Mesendoderm (in vitro differentiated cells): Measurements from ENCODE around the gene CROCC2.

ENCODE experiments used
- DNase-seq: peaks from one replicate; pipeline ENCODE4 v3.0.0; 2013
- H2AK5ac ChIP-seq: 2 replicates; pipeline ENCODE4 v1.6.1; 2013; ENCODE audit warnings: low read length, inconsistent platforms
- H2BK120ac ChIP-seq: 2 replicates; pipeline ENCODE4 v1.6.1; 2013; ENCODE audit warnings: low read depth, mild to moderate bottlenecking, low read length, moderate library complexity, mixed read lengths
- H2BK15ac ChIP-seq: replicated peaks from 2 replicates; pipeline ENCODE4 v1.6.1; 2013; ENCODE audit warnings: low read depth, mild to moderate bottlenecking, moderate library complexity
- H2BK5ac ChIP-seq: 2 replicates; pipeline ENCODE4 v1.6.1; 2013; ENCODE audit warnings: low read length, inconsistent platforms
- H3K18ac ChIP-seq: 2 replicates; pipeline ENCODE4 v1.6.1; 2013; ENCODE audit warnings: mild to moderate bottlenecking, low read length, mixed read lengths
- H3K23ac ChIP-seq: one replicate; pipeline ENCODE4 v1.6.1; 2013; ENCODE audit warnings: low read length
- H3K27ac ChIP-seq: 2 replicates; pipeline ENCODE4 v1.5.1; 2013; ENCODE audit warnings: low read depth, mild to moderate bottlenecking, inconsistent platforms, low read length, moderate library complexity
- H3K27me3 ChIP-seq: 2 replicates; pipeline ENCODE4 v1.6.1; 2013; ENCODE audit warnings: low read length, control low read depth, mild to moderate bottlenecking, inconsistent platforms; ENCODE audit not compliant: insufficient read depth, poor library complexity
- H3K36me3 ChIP-seq: 2 replicates; pipeline ENCODE4 v1.6.1; 2013; ENCODE audit warnings: low read length, inconsistent platforms; ENCODE audit not compliant: control insufficient read depth, insufficient read depth
- H3K4ac ChIP-seq: one replicate; pipeline ENCODE4 v1.6.1; 2013; ENCODE audit warnings: low read depth, mild to moderate bottlenecking, low read length, moderate library complexity
- H3K4me1 ChIP-seq: 2 replicates; pipeline ENCODE4 v1.6.1; 2013; ENCODE audit warnings: low read depth, low read length, inconsistent platforms; ENCODE audit not compliant: control insufficient read depth
- H3K4me2 ChIP-seq: 2 replicates; pipeline ENCODE4 v1.6.1; 2013; ENCODE audit warnings: low read length
- H3K4me3 ChIP-seq: 2 replicates; pipeline ENCODE4 v1.5.1; 2013; ENCODE audit warnings: mild to moderate bottlenecking, low read length
- H3K56ac ChIP-seq: one replicate; pipeline ENCODE4 v1.6.1; 2013; ENCODE audit warnings: low read length
- H3K79me1 ChIP-seq: 2 replicates; pipeline ENCODE4 v1.6.1; 2013; ENCODE audit warnings: low read length, inconsistent platforms
- H3K79me2 ChIP-seq: 2 replicates; pipeline ENCODE4 v1.6.1; 2013; ENCODE audit warnings: mild to moderate bottlenecking, low read length; ENCODE audit not compliant: control insufficient read depth, insufficient read depth
- H3K9ac ChIP-seq: 2 replicates; pipeline ENCODE4 v1.6.1; 2013; ENCODE audit warnings: low read length, inconsistent platforms
- H4K5ac ChIP-seq: one replicate; pipeline ENCODE4 v1.6.1; 2013; ENCODE audit warnings: low read length
- H4K8ac ChIP-seq: one replicate; pipeline ENCODE4 v1.6.1; 2013; ENCODE audit warnings: low read depth, mild to moderate bottlenecking, control low read depth, low read length, moderate library complexity
- WGBS: extraction: QIAGEN DNeasy Blood & Tissue Kit; methylation state at CpG from one replicate; pipeline ENCODE4 v1.1.7; 2013; ENCODE audit warnings: low lambda C conversion rate, missing lambda C conversion rate; ENCODE audit not compliant: insufficient coverage; ENCODE audit errors: extremely low coverage; 5-methylcytosine and 5-hydroxymethylcytosine counted together

The CROCC2 gene

GRCh38 chr2:240993446-240994170, 87.5 kb downstream of the CROCC2 start:
- no peak overlapping the region for H2BK5ac ChIP-seq
- no peak overlapping the region for H4K5ac ChIP-seq
- H3K18ac ChIP-seq = no peak overlapping the region
- H3K36me3 ChIP-seq = no peaks in the 10 kb centered on the region
- no peak overlapping the region for H3K4me2 ChIP-seq
- H3K56ac ChIP-seq = no peak overlapping the region
- WGBS = no CpG with 5 or more reads among the region's 19 CpGs
- no peak overlapping the region for H3K23ac ChIP-seq
- H3K27ac ChIP-seq = no peak overlapping the region
- no peak overlapping the region for H4K8ac ChIP-seq
- H3K4me3 ChIP-seq = no peak overlapping the region
- no peaks in the 10 kb centered on the region for H3K4me1 ChIP-seq
- no peak overlapping the region for H2BK15ac ChIP-seq
- H3K4ac ChIP-seq = no peak overlapping the region
- no peaks in the 10 kb centered on the region for H3K27me3 ChIP-seq
- no peaks in the 10 kb centered on the region for H3K79me2 ChIP-seq
- DNase-seq = no peak
- H3K79me1 ChIP-seq = no peaks in the 10 kb centered on the region
- no peak overlapping the region for H2BK120ac ChIP-seq
- H2AK5ac ChIP-seq = no peak overlapping the region
- no peak overlapping the region for H3K9ac ChIP-seq

GRCh38 chr2:240994171-240994896, 88.2 kb downstream of the CROCC2 start:
- Histone ChIP-seq H3K4me2 (no peak overlapping the region), H3K79me2 (no peaks in the 10 kb centered on the region), H2BK120ac (no peak overlapping the region), H4K5ac (no peak overlapping the region), H3K79me1 (no peaks in the 10 kb centered on the region), H2BK5ac (no peak overlapping the region), H3K36me3 (no peaks in the 10 kb centered on the region), H3K27ac (no peak overlapping the region), H3K9ac (no peak overlapping the region), H3K4me1 (no peaks in the 10 kb centered on the region), H2BK15ac (no peak overlapping the region), H3K27me3 (no peaks in the 10 kb centered on the region), H3K4me3 (no peak overlapping the region), H4K8ac (no peak overlapping the region), H3K56ac (no peak overlapping the region), H3K4ac (no peak overlapping the region), H2AK5ac (no peak overlapping the region), H3K18ac (no peak overlapping the region), H3K23ac (no peak overlapping the region)
- no CpG with 5 or more reads among the region's 16 CpGs for WGBS
- DNase-seq = no peak

GRCh38 chr2:240995041-240996021, 89.2 kb downstream of the CROCC2 start:
- Histone ChIP-seq H3K4ac (no peak overlapping the region), H3K27me3 (no peaks in the 10 kb centered on the region), H3K18ac (no peak overlapping the region), H2AK5ac (no peak overlapping the region), H2BK15ac (no peak overlapping the region), H4K5ac (no peak overlapping the region), H3K9ac (no peak overlapping the region), H3K56ac (no peak overlapping the region), H3K27ac (no peak overlapping the region), H3K23ac (no peak overlapping the region), H3K36me3 (no peaks in the 10 kb centered on the region), H2BK120ac (no peak overlapping the region), H3K4me1 (no peaks in the 10 kb centered on the region), H3K79me1 (no peaks in the 10 kb centered on the region), H3K4me3 (no peak overlapping the region), H2BK5ac (no peak overlapping the region), H4K8ac (no peak overlapping the region), H3K79me2 (no peaks in the 10 kb centered on the region), H3K4me2 (no peak overlapping the region)
- WGBS = no CpG with 5 or more reads among the region's 24 CpGs
- DNase-seq = no peak

GRCh38 chr2:240996161-240996833, 90.2 kb downstream of the CROCC2 start:
- no CpG with 5 or more reads among the region's 19 CpGs for WGBS
- Histone ChIP-seq H3K4ac (no peak overlapping the region), H3K23ac (no peak overlapping the region), H3K27me3 (no peaks in the 10 kb centered on the region), H3K4me3 (no peak overlapping the region), H3K79me2 (no peaks in the 10 kb centered on the region), H4K5ac (no peak overlapping the region), H3K56ac (no peak overlapping the region), H2BK120ac (no peak overlapping the region), H3K9ac (no peak overlapping the region), H4K8ac (no peak overlapping the region), H2AK5ac (no peak overlapping the region), H3K36me3 (no peaks in the 10 kb centered on the region), H3K4me1 (no peaks in the 10 kb centered on the region), H3K4me2 (no peak overlapping the region), H3K27ac (no peak overlapping the region), H3K18ac (no peak overlapping the region), H2BK15ac (no peak overlapping the region), H3K79me1 (no peaks in the 10 kb centered on the region), H2BK5ac (no peak overlapping the region)
- DNase-seq = no peak

GRCh38 chr2:240996834-240997140, 90.7 kb downstream of the CROCC2 start:
- H3K79me1 ChIP-seq = no peaks in the 10 kb centered on the region
- H3K4me1 ChIP-seq = no peaks in the 10 kb centered on the region
- H3K18ac ChIP-seq = no peak overlapping the region
- H4K5ac ChIP-seq = no peak overlapping the region
- H3K4me2 ChIP-seq = no peak overlapping the region
- no peak overlapping the region for H2BK5ac ChIP-seq
- H3K4me3 ChIP-seq = no peak overlapping the region
- no peak overlapping the region for H4K8ac ChIP-seq
- no peak overlapping the region for H3K9ac ChIP-seq
- H3K56ac ChIP-seq = no peak overlapping the region
- H3K4ac ChIP-seq = no peak overlapping the region
- no peaks in the 10 kb centered on the region for H3K79me2 ChIP-seq
- H2BK120ac ChIP-seq = no peak overlapping the region
- H2AK5ac ChIP-seq = no peak overlapping the region
- H3K36me3 ChIP-seq = no peaks in the 10 kb centered on the region
- H3K27ac ChIP-seq = no peak overlapping the region
- H2BK15ac ChIP-seq = no peak overlapping the region
- WGBS = no CpG with 5 or more reads among the region's 13 CpGs
- no peaks in the 10 kb centered on the region for H3K27me3 ChIP-seq
- DNase-seq = no peak
- no peak overlapping the region for H3K23ac ChIP-seq
